ENCODE data around the gene CA10. TPM values are rescaled to one million over a fixed set of nuclear protein-coding genes. Genes with fewer than 3 reads are reported as not detected.

CA10 gene
- total and polyA plus RNA-seq, 2 donors (not counting 3 experiments of a cell fraction or from before 2014, with no cell fraction given), result not detected

GRCh38 chr17:52147872-52148271 is 10.6 kb downstream of the CA10 start:
- Histone ChIP-seq H3K9ac (replicated peaks; ENCODE audit: extremely low read depth, insufficient read depth, low read length) (no peak overlapping the region), H3K4me3 (replicated peaks in 1 of 3; ENCODE audit: insufficient read depth in 1 of 3, low read depth in 1 of 3, low read length in 3 of 3) (no peak overlapping the region), H4K20me1 (replicated peaks; ENCODE audit: control insufficient read depth, extremely low read depth, insufficient read depth, low read length) (no peaks in the 10 kb centered on the region), H3K79me2 (ENCODE audit: control insufficient read depth, insufficient read depth, low read length) (no peaks in the 10 kb centered on the region), H3K36me3 (ENCODE audit: control insufficient read depth in 2 of 2, extremely low read depth in 1 of 2, insufficient read depth in 2 of 2, low read length in 2 of 2) (no peaks in the 10 kb centered on the region), H3K4me2 (ENCODE audit: insufficient read depth, low read length) (no peak overlapping the region), H3K27ac (ENCODE audit: insufficient read depth, low read depth, low read length) (no peak overlapping the region), H3K9me3 (replicated peaks; ENCODE audit: control insufficient read depth, insufficient read depth, low read length) (no peaks in the 10 kb centered on the region), H3K9me1 (replicated peaks; ENCODE audit: control insufficient read depth, extremely low read depth, insufficient read depth, low read length) (no peaks in the 10 kb centered on the region), H3K4me1 (ENCODE audit: control insufficient read depth, extremely low read depth, insufficient read depth, low read length) (no peaks in the 10 kb centered on the region), H2AFZ (ENCODE audit: low read depth, low read length) (no peak overlapping the region), H3K27me3 (ENCODE audit: control insufficient read depth in 2 of 2, insufficient read depth in 2 of 2, low read length in 2 of 2) (no peaks in the 10 kb centered on the region)
- dilution Hi-C loops (cut with MboI; ENCODE audit: extremely low pct_ligation_motif_present, low sequenced_read_pairs) (no loop called here), intact Hi-C loops (cut with micrococcal nuclease) (no loop called here)
- TF ChIP-seq JUN (IDR thresholded peaks at IDR 0.05; ENCODE audit: borderline replicate concordance, insufficient read depth, insufficient read length, low read depth), result no peak
- TF ChIP-seq EZH2 (IDR thresholded peaks at IDR 0.05; ENCODE audit: borderline replicate concordance, low read depth, low read length, severe bottlenecking), result no peak
- no peak for TF ChIP-seq MAX (IDR thresholded peaks at IDR 0.05; ENCODE audit: insufficient read depth, insufficient read length)
- no peak for TF ChIP-seq POLR2A (IDR thresholded peaks at IDR 0.05; ENCODE audit: low read depth, low read length)
- TF ChIP-seq CTCF (IDR thresholded peaks at IDR 0.05; ENCODE audit: extremely low read depth in 1 of 2, insufficient read depth in 1 of 2, low read depth in 1 of 2, low read length in 2 of 2), result no peak
- no peak for TF ChIP-seq FOS (IDR thresholded peaks at IDR 0.05; ENCODE audit: borderline replicate concordance, insufficient read depth, low read length)
- TF ChIP-seq MYC (IDR thresholded peaks at IDR 0.05; ENCODE audit: low read depth, low read length), result no peak
- TF ChIP-seq GATA2 (IDR thresholded peaks at IDR 0.05; ENCODE audit: insufficient read depth, insufficient read length, low read depth, low read length), result no peak
- no peak for TF ChIP-seq POLR2AphosphoS5 (IDR thresholded peaks at IDR 0.05; ENCODE audit: insufficient read depth, low read depth, low read length)
- FAIRE-seq (no peak), DNase-seq (ENCODE audit: low read depth, low spot score) (no peak)
- no TSS peak for BruUV-seq (replicated peaks)
- ChIA-PET POLR2A (no interaction called here), CTCF (no interaction called here)
